ENCODE data around the gene PRKAG2. TPM values are rescaled to one million over a fixed set of nuclear protein-coding genes. Genes with fewer than 3 reads are reported as not detected.
A peak's percentile ranks its signal among the peaks of the same experiment; 100 is the strongest.

PRKAG2 gene
- total RNA-seq, 1 experiment from 2014 or later, result 23.9 TPM

DNA sequence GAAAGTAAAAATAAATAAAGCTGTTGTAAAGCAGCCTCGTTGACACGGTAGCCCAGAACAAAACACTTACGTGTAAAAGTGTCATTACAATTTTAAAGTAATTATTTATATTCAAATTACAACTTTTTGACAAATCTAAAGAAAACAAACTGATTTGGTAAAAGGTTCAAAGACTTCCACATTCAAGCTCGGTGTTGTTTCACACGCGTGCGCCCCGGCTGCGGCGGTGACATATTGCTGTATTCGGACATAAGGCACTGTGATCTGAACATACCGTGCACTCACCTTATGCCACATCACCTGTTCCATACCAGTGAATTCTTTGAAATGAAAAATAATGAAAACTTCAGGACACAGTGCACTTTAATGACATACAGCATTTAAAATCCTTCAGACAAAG lies 320.3 kb downstream of the PRKAG2 start:
- ChIA-PET CTCF (no interaction called here), POLR2A (ENCODE audit: unreplicated experiment) (interaction anchor here (0.6 kb wide), 1 partner anchor 45 kb away, joined by 4 read pairs; no protein-coding TSS in a partner anchor)
- TF ChIP-seq EZH2 (IDR thresholded peaks at IDR 0.05; ENCODE audit: low read length, unreplicated experiment) (no peak), EZH2phosphoT487 (IDR thresholded peaks at IDR 0.05; ENCODE audit: borderline replicate concordance, low read length) (no peak)
- TF ChIP-seq, protein P1, sequence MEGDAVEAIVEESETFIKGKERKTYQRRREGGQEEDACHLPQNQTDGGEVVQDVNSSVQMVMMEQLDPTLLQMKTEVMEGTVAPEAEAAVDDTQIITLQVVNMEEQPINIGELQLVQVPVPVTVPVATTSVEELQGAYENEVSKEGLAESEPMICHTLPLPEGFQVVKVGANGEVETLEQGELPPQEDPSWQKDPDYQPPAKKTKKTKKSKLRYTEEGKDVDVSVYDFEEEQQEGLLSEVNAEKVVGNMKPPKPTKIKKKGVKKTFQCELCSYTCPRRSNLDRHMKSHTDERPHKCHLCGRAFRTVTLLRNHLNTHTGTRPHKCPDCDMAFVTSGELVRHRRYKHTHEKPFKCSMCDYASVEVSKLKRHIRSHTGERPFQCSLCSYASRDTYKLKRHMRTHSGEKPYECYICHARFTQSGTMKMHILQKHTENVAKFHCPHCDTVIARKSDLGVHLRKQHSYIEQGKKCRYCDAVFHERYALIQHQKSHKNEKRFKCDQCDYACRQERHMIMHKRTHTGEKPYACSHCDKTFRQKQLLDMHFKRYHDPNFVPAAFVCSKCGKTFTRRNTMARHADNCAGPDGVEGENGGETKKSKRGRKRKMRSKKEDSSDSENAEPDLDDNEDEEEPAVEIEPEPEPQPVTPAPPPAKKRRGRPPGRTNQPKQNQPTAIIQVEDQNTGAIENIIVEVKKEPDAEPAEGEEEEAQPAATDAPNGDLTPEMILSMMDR (conservative IDR thresholded peaks at IDR 0.05; ENCODE audit: low read depth, low read length), result no peak
- Histone ChIP-seq H3K4me3 (ENCODE audit: low read length) (no peak overlapping the region), H3K36me3 (ENCODE audit: low read depth, low read length) (peaks cover 6% of the 10 kb centered on the region; the same call in 1 of the 2 replicates), H2AFZ (ENCODE audit: low read length) (no peak overlapping the region), H3K79me2 (ENCODE audit: low read length) (no peaks in the 10 kb centered on the region), H3K9ac (ENCODE audit: low read length) (no peak overlapping the region), H3K4me1 (ENCODE audit: insufficient read depth, low read length) (peaks cover 17% of the 10 kb centered on the region), H3K4me2 (ENCODE audit: low read length) (no peak overlapping the region), H3K9me2 (replicated peaks; ENCODE audit: low read length) (no peaks in the 10 kb centered on the region), H4K20me1 (ENCODE audit: low read length) (no peaks in the 10 kb centered on the region), H3K9me3 (ENCODE audit: low read length) (no peaks in the 10 kb centered on the region), H3K27ac (ENCODE audit: low read length) (no peak overlapping the region), H3K27me3 (ENCODE audit: low read length) (no peaks in the 10 kb centered on the region), H3F3A (ENCODE audit: low read length, unreplicated experiment) (no peaks in the 10 kb centered on the region)
- ATAC-seq, result no peak
- no peak for DNase-seq
- intact Hi-C loops (cut with micrococcal nuclease), result no loop called here
- no TSS peak for BruUV-seq (replicated peaks)

DNA sequence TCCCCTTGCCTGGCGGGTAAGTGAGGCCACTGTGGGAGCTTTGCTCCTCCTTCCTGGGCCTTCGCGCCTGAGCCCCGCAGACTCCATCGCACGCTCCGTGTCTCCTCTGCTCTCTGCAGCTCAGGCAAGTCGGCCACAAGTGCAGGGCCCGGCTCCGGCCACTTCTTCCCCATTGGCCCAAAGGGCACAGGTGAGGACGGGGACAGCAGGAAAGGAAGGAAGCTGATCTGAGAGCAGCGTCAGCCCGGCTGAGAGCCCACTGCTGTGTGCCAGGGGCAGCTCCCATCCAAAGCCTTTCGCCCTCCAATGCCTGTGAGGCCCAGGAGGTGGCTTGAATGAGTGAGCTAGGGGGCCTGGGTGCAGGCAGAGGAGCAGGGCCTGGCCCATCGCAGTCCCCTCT lies 323.6 kb downstream of the PRKAG2 start:
- Histone ChIP-seq H3K4me1 (ENCODE audit: insufficient read depth, low read length) (peaks cover 21% of the 10 kb centered on the region), H3K27me3 (ENCODE audit: low read length) (no peaks in the 10 kb centered on the region), H3K4me3 (ENCODE audit: low read length) (no peak overlapping the region), H3K79me2 (ENCODE audit: low read length) (no peaks in the 10 kb centered on the region), H2AFZ (ENCODE audit: low read length) (no peak overlapping the region), H3K27ac (ENCODE audit: low read length) (no peak overlapping the region), H3K36me3 (ENCODE audit: low read depth, low read length) (no peaks in the 10 kb centered on the region; the same call in 1 of the 2 replicates), H3K9me3 (ENCODE audit: low read length) (no peaks in the 10 kb centered on the region), H3K9me2 (replicated peaks; ENCODE audit: low read length) (no peaks in the 10 kb centered on the region), H4K20me1 (ENCODE audit: low read length) (no peaks in the 10 kb centered on the region), H3K4me2 (ENCODE audit: low read length) (no peak overlapping the region), H3K9ac (ENCODE audit: low read length) (no peak overlapping the region), H3F3A (ENCODE audit: low read length, unreplicated experiment) (no peaks in the 10 kb centered on the region)
- ATAC-seq, result no peak
- BruUV-seq (replicated peaks), result no TSS peak
- TF ChIP-seq EZH2 (IDR thresholded peaks at IDR 0.05; ENCODE audit: low read length, unreplicated experiment) (no peak), EZH2phosphoT487 (IDR thresholded peaks at IDR 0.05; ENCODE audit: borderline replicate concordance, low read length) (no peak)
- TF ChIP-seq, protein P1 (conservative IDR thresholded peaks at IDR 0.05; ENCODE audit: low read depth, low read length), result no peak
- ChIA-PET CTCF (no interaction called here), POLR2A (ENCODE audit: unreplicated experiment) (no interaction called here)
- intact Hi-C loops (cut with micrococcal nuclease), result no loop called here
- no peak for DNase-seq

DNA sequence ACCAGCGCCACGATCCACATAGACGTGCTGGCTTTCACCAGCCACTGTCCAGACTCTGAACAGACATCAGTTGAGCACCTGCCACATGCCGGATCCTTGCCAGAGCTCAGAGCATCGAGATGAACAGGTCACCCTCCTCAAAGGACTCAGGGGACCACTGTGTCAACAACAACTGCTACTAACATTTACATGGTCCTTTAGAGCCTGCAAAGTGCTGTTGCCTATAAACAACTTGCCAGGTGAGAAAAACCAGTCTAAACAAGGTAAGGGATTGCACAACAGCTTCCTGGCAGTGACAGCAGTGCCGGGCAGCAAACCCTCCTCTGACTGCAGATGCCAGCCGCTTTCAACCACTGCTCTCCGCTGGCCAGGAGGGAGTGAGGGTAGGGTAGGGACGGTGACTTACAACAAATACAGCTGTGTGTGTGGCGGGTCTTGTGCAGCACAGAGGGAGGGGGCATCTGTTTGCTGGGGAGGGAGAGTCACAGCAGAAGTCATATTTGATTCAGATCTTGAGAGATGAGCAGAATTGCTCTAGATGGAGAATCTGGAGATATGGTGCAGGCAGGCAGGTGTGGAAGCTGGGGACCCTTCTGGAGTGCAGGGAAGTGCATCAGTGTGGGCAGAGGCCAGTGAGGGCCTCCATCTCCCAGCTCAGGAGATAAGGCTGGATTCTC lies 324.4 kb downstream of the PRKAG2 start:
- ATAC-seq, result peak; percentile 86
- POLR2A ChIA-PET (ENCODE audit: unreplicated experiment), result no interaction called here
- Histone ChIP-seq H3K79me2 (ENCODE audit: low read length) (no peaks in the 10 kb centered on the region), H3K27me3 (ENCODE audit: low read length) (no peaks in the 10 kb centered on the region), H3K36me3 (ENCODE audit: low read depth, low read length) (no peaks in the 10 kb centered on the region), H3K4me3 (ENCODE audit: low read length) (peak overlapping the region; percentile 22; the same call in 1 of the 2 replicates), H3K9ac (ENCODE audit: low read length) (no peak overlapping the region), H3K27ac (ENCODE audit: low read length) (no peak overlapping the region), H3F3A (ENCODE audit: low read length, unreplicated experiment) (no peaks in the 10 kb centered on the region), H4K20me1 (ENCODE audit: low read length) (no peaks in the 10 kb centered on the region), H3K9me3 (ENCODE audit: low read length) (no peaks in the 10 kb centered on the region), H2AFZ (ENCODE audit: low read length) (no peak overlapping the region), H3K4me1 (ENCODE audit: insufficient read depth, low read length) (peaks cover 21% of the 10 kb centered on the region), H3K4me2 (ENCODE audit: low read length) (peak overlapping the region; percentile 66), H3K9me2 (replicated peaks; ENCODE audit: low read length) (no peaks in the 10 kb centered on the region)
- intact Hi-C loops (cut with micrococcal nuclease), result no loop called here
- DNase-seq, result peak; percentile 87
- BruUV-seq (replicated peaks), result no TSS peak
- CTCF ChIA-PET, result no interaction called here
- TF ChIP-seq EZH2 (IDR thresholded peaks at IDR 0.05; ENCODE audit: low read length, unreplicated experiment), result no peak
- TF ChIP-seq EZH2phosphoT487 (IDR thresholded peaks at IDR 0.05; ENCODE audit: borderline replicate concordance, low read length), result no peak
- TF ChIP-seq, protein P1 (conservative IDR thresholded peaks at IDR 0.05; ENCODE audit: low read depth, low read length), result no peak

Measured in PC-3 (cell line).